ENCODE results near the gene PTPN6.

The PTPN6 gene

DNA sequence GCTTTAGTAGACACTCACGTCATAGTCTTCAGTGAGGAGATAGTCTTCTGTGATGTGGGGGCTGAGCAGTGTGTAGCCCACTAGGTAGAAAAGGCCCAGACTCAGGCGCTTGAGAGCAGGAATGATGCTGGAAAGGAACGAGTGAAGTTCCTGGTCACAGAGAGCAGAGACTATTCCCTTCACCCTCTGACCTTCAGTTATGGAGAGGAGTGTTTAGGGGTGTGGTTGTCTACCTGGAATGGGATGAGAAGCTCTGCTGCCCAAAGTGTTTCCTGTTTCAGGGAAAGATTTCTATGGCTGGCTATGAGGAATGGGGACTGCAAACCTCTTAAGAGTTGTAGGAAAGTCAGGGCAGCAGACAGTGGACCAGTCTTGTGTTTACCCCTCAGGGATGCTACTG lies 28.3 kb downstream of the PTPN6 start:
- no peaks in the 10 kb centered on the region for H3K9me3 Mint-ChIP-seq
- peaks cover 5% of the 10 kb centered on the region for H3K4me1 Mint-ChIP-seq (ENCODE audit: low read depth)
- no peak overlapping the region for H3K4me3 Mint-ChIP-seq
- H3K27ac Mint-ChIP-seq: peak overlapping the region; percentile 14
- no peaks in the 10 kb centered on the region for H3K27me3 Mint-ChIP-seq
- peaks cover 64% of the 10 kb centered on the region for H3K36me3 Mint-ChIP-seq (ENCODE audit: low read depth)

DNA sequence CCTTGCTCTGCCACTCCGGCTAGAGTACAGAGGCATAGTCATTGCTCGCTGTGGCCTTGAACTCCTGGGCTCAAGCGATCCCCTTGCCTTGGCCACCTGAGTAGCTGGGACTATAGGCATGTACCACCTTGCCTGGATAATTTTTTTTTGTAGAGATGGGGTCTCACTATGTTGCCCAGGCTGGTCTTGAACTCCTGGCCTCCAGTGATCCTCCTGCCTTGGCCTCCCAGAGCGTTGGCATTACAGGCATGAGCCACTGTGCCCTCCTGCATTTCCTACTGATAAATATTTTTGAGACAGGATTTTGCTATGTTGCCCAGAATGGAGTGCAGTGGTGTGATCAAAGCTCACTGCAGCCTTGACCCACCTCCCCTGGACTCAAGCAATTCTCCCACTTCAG lies 28.9 kb downstream of the PTPN6 start:
- Mint-ChIP-seq H3K4me1 (ENCODE audit: low read depth) (peaks cover 4% of the 10 kb centered on the region), H3K4me3 (no peak overlapping the region), H3K9me3 (no peaks in the 10 kb centered on the region), H3K27ac (no peak overlapping the region), H3K36me3 (ENCODE audit: low read depth) (peaks cover 58% of the 10 kb centered on the region), H3K27me3 (no peaks in the 10 kb centered on the region)

DNA sequence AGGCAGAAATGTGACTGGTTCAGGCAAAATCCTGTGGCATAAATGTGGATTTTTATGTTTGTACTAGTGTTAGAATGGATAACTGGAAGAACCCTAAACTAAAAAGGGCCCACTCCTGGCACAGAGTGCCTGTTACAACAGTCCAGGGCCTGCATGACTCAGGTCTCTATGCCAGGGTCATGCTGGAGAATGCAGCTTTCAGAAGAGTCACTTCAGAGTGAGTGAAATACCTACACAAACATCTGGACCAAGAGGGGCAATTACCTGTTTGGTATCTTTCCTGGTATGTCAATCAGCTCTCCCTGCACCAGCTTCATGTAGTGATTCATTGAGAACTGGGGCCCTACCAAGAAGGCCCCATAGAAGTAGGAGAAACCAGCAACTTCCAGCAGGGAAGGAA lies 29.6 kb downstream of the PTPN6 start:
- no peaks in the 10 kb centered on the region for H3K27me3 Mint-ChIP-seq
- H3K9me3 Mint-ChIP-seq: no peaks in the 10 kb centered on the region
- H3K4me3 Mint-ChIP-seq: no peak overlapping the region
- H3K27ac Mint-ChIP-seq: no peak overlapping the region
- H3K36me3 Mint-ChIP-seq (ENCODE audit: low read depth): peaks cover 51% of the 10 kb centered on the region
- H3K4me1 Mint-ChIP-seq (ENCODE audit: low read depth): no peaks in the 10 kb centered on the region

DNA sequence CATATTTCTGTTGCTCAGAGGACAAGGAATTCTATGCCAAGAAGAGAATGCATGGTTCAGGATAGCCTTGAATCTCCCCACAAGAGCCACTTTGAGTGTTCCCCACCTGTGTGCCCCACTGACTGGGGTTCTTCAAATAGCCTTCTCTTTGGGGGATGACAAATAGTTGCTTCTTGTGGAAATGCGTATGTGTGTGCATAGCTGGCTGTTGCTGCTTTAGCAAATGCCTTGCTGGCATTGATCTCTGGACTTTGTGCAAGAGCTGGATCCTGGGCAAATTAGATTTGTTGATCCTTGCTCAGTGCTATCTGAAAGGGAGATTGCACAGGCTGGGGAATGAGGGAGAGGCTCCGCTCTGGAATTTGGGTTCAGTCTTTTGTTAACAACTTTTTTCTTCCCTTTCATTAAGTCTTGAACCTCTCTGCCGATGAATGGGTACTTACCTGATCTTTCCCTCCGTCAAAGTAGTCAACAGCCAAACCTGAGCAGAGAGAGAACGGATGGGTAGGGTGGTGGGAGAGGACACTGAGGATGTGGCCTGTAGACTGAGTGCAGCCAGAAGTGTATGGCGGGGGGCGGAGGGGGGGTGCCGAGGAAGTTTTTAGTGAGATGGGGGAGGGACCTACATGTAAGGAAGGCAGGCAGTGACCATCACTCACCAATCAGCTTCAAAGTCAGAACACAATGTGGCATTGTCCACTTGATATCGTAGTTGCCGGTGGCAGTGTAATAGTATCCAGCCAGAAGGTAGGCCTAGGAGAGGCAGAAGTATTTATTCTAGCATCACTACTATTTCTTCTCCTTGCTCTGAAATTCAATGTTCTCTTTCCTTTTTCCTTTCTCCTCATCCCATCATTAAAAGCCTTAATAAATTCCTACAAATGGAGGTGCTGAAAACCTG lies 30.2 kb downstream of the PTPN6 start:
- Mint-ChIP-seq H3K36me3 (ENCODE audit: low read depth) (peaks cover 50% of the 10 kb centered on the region), H3K4me3 (no peak overlapping the region)

DNA sequence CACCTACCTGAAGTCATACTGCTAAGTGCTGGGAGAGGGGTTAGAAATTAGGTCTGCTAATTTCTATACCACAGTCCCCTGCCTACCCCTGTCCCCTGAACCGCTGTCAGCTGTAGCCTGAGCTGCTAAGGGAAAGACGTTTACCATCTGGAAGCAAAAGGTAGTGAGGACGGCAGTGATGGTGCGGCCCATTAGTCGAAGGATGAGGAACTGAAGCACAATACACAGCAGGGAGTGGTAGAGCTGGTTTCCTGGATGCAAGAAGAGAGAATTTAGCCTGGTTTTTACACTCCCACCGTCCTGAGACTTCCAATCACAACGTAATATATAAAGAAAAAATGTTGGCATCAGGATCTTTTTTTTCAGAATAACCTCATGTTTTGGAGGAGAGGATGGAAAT lies 31.4 kb downstream of the PTPN6 start:
- H3K4me3 Mint-ChIP-seq: no peak overlapping the region
- no peak overlapping the region for H3K27ac Mint-ChIP-seq

More for the DNA sequence above, 30.2 kb downstream of the PTPN6 start:
- H3K27me3 Mint-ChIP-seq: no peaks in the 10 kb centered on the region
- H3K9me3 Mint-ChIP-seq: no peaks in the 10 kb centered on the region
- no peaks in the 10 kb centered on the region for H3K4me1 Mint-ChIP-seq (ENCODE audit: low read depth)
- H3K27ac Mint-ChIP-seq: no peak overlapping the region

DNA sequence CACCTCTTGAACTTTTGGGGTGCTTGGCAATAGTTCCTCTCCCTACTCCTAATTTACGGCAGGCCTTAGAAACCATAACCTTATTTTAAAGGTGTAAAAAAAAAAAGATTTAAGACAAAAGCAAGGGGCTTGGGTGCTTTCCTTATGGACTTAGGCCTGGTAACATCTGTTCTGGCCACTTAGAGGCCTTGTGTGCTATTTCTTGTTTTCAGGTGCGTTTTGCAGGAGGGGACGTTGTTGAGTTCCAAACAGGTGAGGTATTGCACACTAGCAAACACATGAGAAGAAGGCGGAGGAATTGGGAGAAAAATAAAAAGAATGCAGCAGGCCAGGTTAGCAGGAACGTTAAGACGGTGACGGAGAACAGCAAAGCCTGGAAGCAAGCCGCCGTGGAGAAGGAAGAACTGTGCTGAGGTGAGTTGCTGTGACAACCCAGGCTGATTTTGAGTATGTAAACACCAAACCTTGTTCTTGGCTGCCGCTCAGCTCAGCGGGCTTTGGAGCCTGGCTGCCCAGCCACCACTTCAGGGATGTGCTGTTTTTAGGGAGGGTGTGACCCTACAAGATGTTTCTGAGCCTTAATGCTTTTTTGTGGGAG lies 36.9 kb downstream of the PTPN6 start:
- Mint-ChIP-seq H3K27ac (no peak overlapping the region), H3K4me3 (no peak overlapping the region), H3K27me3 (no peaks in the 10 kb centered on the region), H3K9me3 (no peaks in the 10 kb centered on the region), H3K4me1 (ENCODE audit: low read depth) (no peaks in the 10 kb centered on the region), H3K36me3 (ENCODE audit: low read depth) (peaks cover 36% of the 10 kb centered on the region)

More for the DNA sequence above, 31.4 kb downstream of the PTPN6 start:
- Mint-ChIP-seq H3K36me3 (ENCODE audit: low read depth) (peaks cover 41% of the 10 kb centered on the region), H3K27me3 (no peaks in the 10 kb centered on the region), H3K9me3 (no peaks in the 10 kb centered on the region), H3K4me1 (ENCODE audit: low read depth) (no peaks in the 10 kb centered on the region)

DNA sequence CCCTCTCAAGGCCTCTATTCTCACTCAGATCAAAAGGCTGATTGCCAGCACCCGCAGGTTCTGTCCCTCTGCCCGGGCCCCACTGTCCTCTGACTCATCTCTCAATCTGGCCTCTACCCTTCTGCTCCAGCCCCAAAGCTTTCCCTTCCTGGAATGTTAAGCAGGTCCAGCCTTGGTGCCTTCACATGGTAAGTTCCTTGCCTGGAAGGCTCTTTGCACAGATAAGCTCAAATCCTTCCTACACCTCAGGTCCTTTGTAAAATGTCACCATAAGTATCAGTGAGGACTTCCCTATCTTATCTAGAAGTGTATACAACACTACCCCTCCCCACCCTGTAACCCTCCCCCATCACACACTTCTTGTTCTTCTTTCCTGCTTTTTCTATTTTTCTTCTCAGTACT lies 44.9 kb downstream of the PTPN6 start:
- H3K9me3 Mint-ChIP-seq: no peaks in the 10 kb centered on the region
- H3K27me3 Mint-ChIP-seq: no peaks in the 10 kb centered on the region
- no peak overlapping the region for H3K4me3 Mint-ChIP-seq
- H3K36me3 Mint-ChIP-seq (ENCODE audit: low read depth): peaks cover 50% of the 10 kb centered on the region
- no peaks in the 10 kb centered on the region for H3K4me1 Mint-ChIP-seq (ENCODE audit: low read depth)
- H3K27ac Mint-ChIP-seq: no peak overlapping the region

DNA sequence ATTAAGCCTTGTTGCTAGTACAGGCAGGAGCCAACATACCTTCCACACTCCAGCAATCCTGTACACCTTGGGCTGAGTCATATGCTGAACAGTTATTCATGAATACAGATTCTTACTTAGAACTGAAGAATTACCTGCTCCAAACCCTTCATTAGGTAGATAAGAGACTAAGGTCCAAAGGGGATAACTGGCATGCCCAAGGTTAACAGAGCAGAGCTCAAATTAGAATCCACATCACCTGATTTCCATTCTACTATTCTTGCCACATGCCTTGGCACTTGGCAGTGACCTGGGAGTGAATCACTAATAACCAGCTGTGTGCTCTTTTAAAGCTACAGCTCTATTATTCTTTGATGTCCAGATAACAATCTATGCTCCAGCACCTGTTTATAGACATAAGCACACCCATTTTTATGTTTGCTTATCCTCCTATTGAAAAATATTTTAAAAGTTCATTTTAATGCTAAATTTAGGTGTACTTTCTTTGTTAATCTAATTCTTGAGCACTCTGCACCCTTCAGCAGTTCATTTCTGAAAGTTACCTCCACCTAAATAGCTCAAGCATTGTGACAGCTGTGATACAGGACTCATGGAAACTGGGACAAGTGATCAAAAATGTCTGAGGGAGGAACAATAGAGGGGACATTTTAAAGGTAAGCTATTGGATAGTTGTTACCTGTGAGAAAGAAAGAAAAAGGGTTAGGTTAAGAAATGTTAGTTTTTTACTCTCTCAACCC lies 47.7 kb downstream of the PTPN6 start:
- no peaks in the 10 kb centered on the region for H3K4me1 Mint-ChIP-seq (ENCODE audit: low read depth)
- peaks cover 38% of the 10 kb centered on the region for H3K36me3 Mint-ChIP-seq (ENCODE audit: low read depth)
- H3K4me3 Mint-ChIP-seq: no peak overlapping the region
- no peak overlapping the region for H3K27ac Mint-ChIP-seq
- H3K9me3 Mint-ChIP-seq: no peaks in the 10 kb centered on the region
- H3K27me3 Mint-ChIP-seq: no peaks in the 10 kb centered on the region

DNA sequence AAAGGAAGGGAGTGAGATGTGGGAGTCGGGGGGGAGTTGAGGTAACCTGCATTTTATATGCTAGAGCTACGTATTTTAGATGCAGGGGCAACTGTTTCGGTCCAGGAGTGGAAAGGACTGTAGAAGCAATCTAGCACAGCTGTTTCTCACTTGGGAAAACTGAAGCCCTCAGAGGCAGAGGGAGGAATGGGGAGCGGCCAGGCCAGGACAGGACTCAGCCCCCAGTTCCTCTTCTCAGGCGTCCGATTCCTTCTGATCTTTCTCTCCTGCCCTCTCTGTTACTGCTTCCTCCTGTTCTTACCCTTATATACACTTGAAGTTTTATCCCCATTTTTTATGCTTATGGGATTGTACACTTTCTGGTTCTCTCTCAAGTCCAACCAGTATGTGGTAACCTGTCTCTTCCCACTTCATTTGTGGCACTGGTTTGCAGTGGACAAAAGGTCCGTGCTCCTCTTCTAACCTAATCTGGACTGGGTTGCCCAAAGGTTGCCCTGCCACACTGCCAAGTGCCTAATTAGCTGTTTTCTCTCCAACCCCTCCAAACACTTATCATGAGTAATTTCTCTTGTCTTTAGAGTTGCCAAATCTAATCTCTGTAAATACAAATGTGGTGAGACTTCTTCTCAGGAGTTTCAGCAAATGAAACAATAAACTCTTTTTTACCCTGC lies 50.9 kb downstream of the PTPN6 start:
- Mint-ChIP-seq H3K4me3 (no peak overlapping the region), H3K36me3 (ENCODE audit: low read depth) (peaks cover 43% of the 10 kb centered on the region), H3K27ac (no peak overlapping the region), H3K4me1 (ENCODE audit: low read depth) (peaks cover 18% of the 10 kb centered on the region), H3K27me3 (no peaks in the 10 kb centered on the region), H3K9me3 (no peaks in the 10 kb centered on the region)

DNA sequence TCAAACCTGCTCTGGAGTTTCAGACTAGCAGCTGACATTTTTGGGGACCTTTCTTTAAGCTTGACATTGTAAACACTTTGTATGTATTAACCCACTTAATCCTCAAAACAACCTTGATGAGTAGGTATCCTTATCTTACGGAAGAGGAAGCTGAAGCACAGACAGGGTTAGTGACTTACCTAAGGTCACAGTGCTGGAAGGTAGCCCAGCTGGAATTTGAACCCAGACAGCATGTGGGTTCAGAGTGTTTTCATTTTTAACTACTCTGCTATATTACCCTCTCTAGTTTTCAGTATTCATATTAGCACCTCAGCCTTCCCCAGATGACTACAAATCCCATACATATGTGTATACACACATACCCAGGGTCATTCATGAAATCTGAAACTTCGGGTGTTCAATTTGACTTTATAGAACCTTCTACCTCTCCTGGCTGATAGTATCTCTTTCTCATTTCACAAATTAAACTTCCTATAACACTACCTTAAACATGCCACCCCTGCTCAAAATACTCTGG lies 53.2 kb downstream of the PTPN6 start:
- Mint-ChIP-seq H3K4me1 (ENCODE audit: low read depth) (peaks cover 18% of the 10 kb centered on the region), H3K27me3 (no peaks in the 10 kb centered on the region), H3K9me3 (no peaks in the 10 kb centered on the region), H3K36me3 (ENCODE audit: low read depth) (peaks cover 33% of the 10 kb centered on the region), H3K27ac (no peak overlapping the region), H3K4me3 (no peak overlapping the region)

DNA sequence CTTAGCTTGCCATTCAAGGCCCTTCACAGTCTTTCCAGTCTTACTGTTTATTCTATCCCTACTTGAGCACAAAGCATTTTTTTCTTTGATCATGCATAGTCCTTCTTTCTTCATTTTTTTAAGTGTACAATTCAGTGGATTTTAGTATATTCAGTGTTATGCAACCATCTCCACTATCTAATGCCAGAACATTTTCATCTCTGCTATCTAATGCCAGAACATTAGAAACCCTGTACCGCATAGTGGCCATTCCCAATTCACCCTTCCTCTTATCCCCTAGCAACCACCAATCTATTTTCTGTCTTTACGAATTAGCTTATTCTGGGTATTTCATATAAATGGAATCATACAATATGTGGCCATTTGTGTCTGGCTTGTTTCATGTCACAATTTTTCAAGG lies 53.7 kb downstream of the PTPN6 start:
- H3K27ac Mint-ChIP-seq: no peak overlapping the region
- H3K27me3 Mint-ChIP-seq: no peaks in the 10 kb centered on the region
- peaks cover 36% of the 10 kb centered on the region for H3K36me3 Mint-ChIP-seq (ENCODE audit: low read depth)
- no peaks in the 10 kb centered on the region for H3K9me3 Mint-ChIP-seq
- H3K4me3 Mint-ChIP-seq: no peak overlapping the region
- H3K4me1 Mint-ChIP-seq (ENCODE audit: low read depth): peaks cover 18% of the 10 kb centered on the region

DNA sequence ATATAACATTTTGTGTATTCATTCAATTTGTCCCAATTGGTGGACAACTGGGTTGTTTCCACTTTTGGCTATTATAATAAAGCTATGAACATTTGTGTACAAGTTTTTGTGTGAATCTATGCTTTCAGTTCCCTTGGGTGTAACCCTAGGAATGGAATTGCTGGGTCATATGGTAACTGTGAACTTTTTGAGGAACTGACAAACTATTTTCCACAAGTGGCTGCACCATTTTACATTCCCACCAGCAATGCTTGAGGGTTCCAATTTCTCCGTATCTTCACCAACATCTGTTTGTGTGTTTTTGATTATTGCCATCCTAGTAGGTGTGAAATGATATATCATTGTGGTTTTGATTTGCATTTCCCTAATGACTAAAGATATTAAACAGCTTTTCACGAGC lies 54.2 kb downstream of the PTPN6 start:
- Mint-ChIP-seq H3K36me3 (ENCODE audit: low read depth) (peaks cover 41% of the 10 kb centered on the region), H3K9me3 (no peaks in the 10 kb centered on the region), H3K4me3 (no peak overlapping the region), H3K27ac (no peak overlapping the region), H3K27me3 (no peaks in the 10 kb centered on the region), H3K4me1 (ENCODE audit: low read depth) (peaks cover 18% of the 10 kb centered on the region)

DNA sequence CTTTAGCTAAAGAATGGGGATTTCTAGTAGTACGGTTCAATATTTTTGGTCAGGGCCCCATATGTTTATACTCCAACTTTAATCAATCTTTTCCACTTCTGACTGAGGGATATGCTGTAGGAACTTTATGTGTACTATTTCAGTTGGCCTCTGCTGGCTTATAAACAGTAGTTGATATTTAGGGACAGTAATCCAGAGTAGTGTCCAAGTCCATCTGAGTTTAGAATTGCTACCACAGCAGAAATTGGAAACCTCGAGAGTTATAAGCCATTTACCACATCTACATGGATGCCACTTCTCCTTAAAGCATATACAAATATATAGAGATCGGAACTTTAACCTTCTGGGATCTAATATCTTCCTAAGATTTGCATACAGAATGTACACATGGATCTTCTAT lies 55.5 kb downstream of the PTPN6 start:
- Mint-ChIP-seq H3K4me3 (no peak overlapping the region), H3K9me3 (no peaks in the 10 kb centered on the region), H3K36me3 (ENCODE audit: low read depth) (peaks cover 41% of the 10 kb centered on the region), H3K27ac (no peak overlapping the region), H3K27me3 (no peaks in the 10 kb centered on the region), H3K4me1 (ENCODE audit: low read depth) (peaks cover 18% of the 10 kb centered on the region)

DNA sequence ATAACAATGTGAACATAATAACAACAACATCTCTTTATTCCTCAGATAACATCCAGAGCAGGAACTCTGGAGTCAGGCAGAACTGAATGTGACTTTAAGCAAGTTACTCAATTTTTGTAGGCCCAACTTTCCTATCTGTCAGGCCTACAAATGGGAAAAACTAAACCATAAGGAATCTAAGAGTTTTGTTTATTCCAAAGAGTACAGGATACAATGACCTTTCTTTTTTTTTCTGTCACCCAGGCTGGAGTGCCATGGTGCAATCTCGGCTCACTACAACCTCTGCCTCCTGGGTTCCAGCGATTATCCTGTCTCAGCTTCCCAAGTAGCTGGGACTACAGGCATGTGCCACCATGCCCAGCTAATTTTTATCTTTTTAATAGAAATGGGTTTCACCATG lies 57.7 kb downstream of the PTPN6 start:
- no peak overlapping the region for H3K4me3 Mint-ChIP-seq

More for the DNA sequence above, 57.7 kb downstream of the PTPN6 start:
- Mint-ChIP-seq H3K4me1 (ENCODE audit: low read depth) (peaks cover 21% of the 10 kb centered on the region), H3K36me3 (ENCODE audit: low read depth) (peaks cover 54% of the 10 kb centered on the region), H3K27me3 (no peaks in the 10 kb centered on the region), H3K27ac (no peak overlapping the region), H3K9me3 (no peaks in the 10 kb centered on the region)

Data from stimulated activated naive CD8-positive, alpha-beta T cell treated with anti-CD3 and anti-CD28 coated beads, Interleukin-15, Interleukin-2, amounts not matched to agents 100 ng/mL and 50 ng/mL, for 24 hours (primary cell).